DMS79 treated with DMSO at 0.1 percent for 48 hours (cell line): ENCODE measurements around the gene PCSK1.
A peak's percentile ranks its signal among the peaks of the same experiment; 100 is the strongest.
"Not testable (repeated sequence)": the region's sequence is repeated elsewhere in the genome, so short reads cannot be mapped to it uniquely, and the experiment has no call there.

Experiments
- DNase-seq: peaks from one replicate; lab custom pipeline; 2025; lab: John Stamatoyannopoulos, UW

The PCSK1 gene

GRCh38 chr5:96426831-96427230 lies 6.2 kb downstream of the PCSK1 start:
- DNase-seq: no peak

DNA sequence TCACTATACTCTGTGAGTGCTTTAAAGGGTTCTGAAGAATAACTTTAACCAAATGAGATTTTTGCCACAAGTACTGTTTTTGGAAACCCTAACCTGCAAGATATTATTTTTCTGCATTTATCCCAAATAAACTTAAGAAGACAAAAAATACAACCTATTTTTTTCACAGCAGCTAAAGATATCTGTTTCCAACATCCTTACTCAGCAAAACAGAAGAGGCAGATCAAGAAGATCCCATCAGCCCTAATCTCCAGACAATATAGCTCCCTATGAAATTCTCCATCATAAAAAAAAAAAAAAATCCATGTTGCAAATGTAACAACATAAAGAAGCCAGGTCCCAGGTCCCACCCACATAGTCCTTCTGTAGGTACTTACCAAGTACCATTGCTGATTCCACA lies 7.6 kb downstream of the PCSK1 start:
- no peak for DNase-seq

DNA sequence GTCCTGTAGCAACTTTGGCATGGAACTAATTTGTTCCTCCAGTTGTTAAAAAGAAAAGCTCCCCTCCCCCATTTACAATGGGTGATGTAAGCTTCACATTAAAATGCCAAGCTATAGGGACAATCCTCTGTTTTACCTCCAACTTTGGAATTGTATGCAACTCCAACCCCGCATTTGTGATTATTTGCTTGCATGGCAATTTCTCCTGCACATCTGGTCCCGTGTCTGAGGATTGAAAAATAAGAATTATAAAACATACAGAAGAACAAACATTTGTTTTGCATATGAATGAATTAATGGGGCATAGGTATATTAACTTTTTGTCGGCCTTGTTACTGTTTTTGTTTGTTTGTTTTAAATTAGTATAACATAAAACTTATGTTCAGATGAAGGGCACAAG lies 17.2 kb downstream of the PCSK1 start:
- DNase-seq: no peak

DNA sequence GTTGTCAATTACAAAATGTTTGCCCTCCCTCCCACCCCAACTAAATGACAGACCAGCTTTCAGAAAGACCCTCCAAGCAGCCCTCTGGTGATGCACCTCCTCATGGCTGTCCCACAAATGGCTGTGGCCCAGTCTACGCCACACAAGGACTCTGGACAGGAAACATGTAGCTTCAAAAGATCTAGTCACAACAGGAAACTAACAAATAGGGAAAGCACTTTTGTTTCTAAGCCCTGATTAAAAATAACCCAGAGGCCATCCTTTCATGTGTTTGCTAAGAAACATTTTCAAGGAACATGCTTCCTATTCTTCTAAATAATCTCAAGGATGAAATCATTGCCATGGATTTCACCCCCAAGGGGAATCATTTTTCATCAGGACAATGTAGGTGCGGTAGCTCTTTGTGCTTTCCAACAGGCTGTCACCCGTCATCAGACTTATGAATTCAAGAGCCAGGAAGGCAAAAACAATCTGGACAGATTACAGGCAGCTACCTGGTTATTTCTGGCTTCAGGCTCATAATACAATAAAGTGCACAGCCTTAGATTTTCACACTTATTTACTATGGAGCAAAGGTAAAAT lies 20.1 kb downstream of the PCSK1 start:
- DNase-seq: no peak

- no peak for DNase-seq
These were observed 23.0 kb downstream of the PCSK1 start for GRCh38 chr5:96410013-96410412.

GRCh38 chr5:96408841-96409538 lies 24.1 kb downstream of the PCSK1 start:
- DNase-seq: no peak

DNA sequence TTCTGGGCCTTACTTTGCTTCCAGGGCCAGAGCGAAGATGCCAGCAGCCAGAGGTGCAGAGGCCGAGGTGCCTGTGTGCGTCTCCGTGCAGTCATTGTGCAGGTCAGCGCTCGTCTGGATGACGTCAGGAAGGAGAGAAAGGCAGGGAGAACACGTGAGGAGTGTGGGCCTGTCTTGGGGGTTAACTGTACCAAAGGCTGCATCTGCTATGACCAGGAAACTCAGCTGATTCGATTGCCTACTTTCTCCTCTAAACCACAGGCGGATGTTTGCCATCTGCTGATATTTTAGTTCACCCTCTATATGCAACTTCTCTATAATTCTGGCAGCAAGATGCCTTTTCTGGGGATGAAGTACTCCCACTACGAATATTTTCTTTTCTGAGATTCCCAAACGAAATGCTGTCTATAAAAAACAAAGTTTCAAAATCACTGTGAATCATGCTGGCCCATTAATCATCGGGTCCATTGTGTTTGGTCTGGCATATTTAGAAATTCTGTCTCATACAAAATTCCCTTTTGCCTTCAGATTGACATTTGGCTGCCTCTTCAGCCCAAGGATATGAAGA lies 24.8 kb downstream of the PCSK1 start:
- no peak for DNase-seq

DNA sequence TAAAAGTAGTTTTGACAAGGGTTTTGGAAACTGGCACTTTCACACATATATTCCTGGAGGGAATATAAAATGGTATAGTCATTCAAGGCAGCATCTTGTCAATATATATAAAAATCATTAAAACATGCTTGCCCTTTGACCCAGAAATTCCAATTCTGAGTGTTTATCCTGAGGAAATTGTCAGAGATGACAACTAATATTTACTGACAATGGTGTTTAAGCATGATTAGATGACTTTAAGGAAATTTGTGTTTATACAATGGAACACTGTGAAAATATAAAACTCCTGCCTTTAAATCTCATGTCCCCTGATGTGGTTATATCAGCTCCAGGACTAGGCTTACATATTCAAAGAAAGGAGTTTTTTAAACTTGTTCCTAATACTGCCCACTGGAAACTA lies 25.6 kb downstream of the PCSK1 start:
- no peak for DNase-seq

DNA sequence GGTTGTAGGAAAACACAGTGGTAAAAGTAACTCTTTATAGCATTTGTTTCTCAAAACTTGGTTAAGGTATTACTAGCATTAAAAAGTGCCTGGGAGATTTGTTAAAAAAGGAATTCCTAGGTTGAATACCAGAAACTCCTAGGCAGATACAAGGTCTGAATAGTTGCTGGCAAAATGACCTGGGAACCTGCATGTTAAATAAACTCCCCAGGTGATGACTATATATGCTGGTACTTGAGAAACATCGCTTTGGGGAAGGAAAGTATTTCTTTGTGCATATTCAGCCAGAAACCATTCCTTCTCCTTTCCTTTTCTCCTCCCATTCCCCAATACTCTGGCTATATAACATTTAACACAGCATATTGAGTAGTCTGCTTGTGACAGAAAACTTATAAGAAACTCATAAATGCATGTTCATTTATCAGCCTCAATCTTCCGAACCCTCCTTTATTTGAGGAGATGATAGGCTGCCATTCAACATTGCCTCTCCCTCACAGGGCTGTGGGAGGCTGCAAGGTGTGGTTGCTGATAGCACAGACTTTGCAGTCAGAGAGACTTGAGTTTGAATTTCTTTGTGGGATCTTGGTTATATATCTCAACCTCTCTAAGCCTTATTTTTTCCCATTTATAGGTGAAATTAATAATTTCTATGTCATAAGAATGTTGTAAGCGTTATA lies 28.7 kb downstream of the PCSK1 start:
- no peak for DNase-seq

DNA sequence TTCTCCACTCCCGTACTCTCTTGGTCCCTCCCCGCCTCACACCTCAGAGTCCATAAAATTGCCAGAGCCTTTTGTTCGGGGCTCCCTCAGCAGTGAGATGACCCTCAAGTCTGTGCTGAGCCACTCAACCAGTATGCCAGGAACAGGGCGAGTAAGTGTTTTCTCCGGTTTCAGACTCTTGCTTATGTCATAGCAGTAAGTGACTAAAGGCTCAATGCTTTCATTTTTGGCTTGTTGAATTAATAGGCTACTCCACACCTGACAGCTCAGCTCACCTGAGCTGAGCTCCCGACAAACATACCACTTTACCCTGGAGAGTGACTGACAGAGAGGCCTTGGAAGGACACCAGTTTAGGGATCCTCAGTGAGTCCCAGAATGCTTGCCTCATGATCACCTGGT lies 30.5 kb downstream of the PCSK1 start:
- peak; percentile 74 for DNase-seq

DNA sequence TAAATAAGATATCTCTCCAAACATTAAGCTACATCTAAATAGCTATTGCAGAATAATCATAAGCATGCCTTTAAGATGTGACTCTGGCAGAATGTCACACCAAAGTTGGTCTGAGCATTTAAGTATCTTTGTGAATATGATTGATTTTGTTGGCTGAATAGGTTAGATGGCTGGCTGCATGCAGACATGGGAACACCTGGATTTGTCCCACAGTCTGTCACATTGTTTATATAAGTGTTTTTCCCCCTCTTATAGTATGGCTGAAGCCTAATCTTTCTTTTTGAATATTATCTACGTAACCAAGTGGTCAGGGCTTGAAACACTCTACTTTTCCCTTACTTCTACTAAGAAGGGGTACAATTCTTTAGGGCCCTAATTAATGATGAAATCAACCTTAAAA lies 36.2 kb downstream of the PCSK1 start:
- DNase-seq: no peak

DNA sequence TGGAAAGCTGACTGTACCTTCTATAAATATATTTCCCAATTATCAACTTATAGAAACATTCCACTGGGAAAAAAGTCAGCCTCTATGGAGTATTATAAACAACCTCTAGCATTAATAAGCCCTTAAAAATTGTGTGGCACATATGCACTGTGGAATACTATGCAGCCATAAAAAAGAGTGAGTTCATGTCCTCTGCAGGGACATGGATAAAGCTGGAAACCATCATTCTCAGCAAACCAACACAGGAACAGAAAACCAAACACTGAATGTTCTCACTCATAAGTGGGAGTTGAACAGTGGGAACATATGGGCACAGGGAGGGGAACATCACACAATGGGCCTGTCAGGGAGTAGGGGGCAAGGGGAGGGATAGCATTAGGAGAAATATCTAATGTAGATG lies 37.8 kb downstream of the PCSK1 start:
- not testable (repeated sequence) for DNase-seq

DNA sequence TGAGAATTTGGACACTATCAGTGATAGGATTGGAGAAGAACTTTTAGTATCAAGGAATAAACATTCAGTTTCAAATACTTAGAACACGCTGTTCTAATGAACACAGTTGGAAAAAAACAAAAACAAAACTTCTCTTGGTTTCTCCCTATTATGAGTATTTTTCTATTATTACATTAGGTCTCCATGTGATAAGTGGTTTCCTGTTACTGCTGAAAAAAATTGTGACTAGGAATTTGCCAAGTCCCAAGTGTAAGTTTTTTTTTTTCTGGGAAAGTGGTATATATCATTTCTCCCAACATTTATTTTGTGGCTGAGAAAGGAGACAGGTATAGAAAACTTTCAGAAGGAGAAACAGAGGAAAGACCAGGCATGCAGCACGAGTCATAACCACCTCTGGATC lies 41.1 kb downstream of the PCSK1 start:
- no peak for DNase-seq

DNA sequence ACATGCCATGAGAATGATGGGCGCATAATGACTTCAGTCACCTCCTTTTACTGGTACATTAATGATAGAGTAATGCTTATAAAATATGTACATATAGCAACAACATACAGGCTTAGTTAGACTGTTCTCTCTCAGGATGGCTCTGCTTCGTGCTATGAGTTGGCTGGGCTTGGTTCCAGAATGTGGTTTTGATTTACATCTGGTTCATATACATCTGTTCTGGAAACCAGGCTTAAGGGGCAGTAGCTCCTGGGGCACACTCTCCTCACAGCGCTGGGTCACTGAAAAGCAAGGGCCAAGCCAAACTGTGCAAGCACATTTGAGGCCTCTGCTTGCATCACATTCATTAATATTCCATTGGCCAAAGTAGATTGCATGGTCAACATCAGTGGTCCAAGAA lies 44.9 kb downstream of the PCSK1 start:
- no peak for DNase-seq

- no peak for DNase-seq
These were observed 45.4 kb downstream of the PCSK1 start for GRCh38 chr5:96387616-96388015.

DNA sequence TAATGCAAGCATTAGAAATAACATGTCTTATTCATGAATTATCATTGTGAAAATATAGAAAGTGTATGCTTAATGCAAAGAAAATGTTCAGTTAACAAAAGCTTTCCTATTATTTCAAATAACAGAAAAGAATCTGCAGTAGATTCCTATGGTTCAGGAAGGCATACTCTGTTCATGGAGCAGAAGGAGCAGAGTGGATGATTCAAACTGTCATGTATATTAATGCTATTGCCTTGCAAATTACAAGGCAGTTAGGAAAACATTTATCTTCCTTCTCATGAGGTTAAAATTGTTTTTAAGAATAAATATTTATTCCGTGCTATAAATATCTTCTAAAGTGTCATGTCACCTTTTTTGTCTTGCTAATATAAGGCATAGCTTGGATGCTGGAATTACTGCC lies 47.5 kb downstream of the PCSK1 start:
- DNase-seq: no peak

- no peak for DNase-seq
These were observed 48.7 kb downstream of the PCSK1 start for GRCh38 chr5:96384353-96384752.

- peak; percentile 76 for DNase-seq
These were observed 51.5 kb downstream of the PCSK1 start for GRCh38 chr5:96381526-96381925.

GRCh38 chr5:96379896-96380295 lies 53.2 kb downstream of the PCSK1 start:
- no peak for DNase-seq

DNA sequence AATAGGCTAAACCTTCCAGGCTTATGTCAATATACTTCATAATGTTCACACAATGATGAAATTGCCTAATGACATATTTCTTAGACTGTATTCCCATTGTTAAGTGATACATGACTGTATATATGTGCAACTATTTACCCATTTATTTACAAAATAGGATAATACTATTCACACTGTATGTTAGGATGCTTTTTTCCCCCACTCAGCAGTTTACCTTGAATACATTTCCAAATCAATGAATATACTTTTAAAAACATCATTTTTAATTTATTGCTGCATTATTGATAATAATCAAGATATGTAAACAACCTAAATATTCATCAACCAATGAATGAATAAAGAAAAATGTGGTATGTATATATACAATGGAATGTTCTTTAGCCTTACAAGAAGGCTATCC lies 55.5 kb downstream of the PCSK1 start:
- DNase-seq: no peak

DNA sequence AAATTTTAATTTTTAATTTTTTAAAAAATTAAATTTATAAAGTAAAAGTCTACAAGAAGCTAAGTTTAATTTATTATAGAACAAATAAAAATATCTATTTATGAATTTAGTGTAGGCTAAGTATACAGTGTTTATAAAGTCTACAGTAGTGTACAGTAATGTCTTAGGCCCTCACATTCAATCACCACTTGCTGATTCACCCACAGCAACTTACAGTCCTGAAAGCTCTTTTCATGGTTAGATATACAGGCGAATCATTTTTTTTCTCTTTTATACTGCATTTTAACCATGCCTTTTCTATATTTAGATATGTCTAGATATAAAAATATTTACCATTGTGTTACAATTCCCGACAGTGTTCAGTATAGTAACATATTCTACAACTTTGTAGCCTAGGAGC lies 55.9 kb downstream of the PCSK1 start:
- DNase-seq: no peak

GRCh38 chr5:96374653-96375052 lies 58.4 kb downstream of the PCSK1 start:
- no peak for DNase-seq

DNA sequence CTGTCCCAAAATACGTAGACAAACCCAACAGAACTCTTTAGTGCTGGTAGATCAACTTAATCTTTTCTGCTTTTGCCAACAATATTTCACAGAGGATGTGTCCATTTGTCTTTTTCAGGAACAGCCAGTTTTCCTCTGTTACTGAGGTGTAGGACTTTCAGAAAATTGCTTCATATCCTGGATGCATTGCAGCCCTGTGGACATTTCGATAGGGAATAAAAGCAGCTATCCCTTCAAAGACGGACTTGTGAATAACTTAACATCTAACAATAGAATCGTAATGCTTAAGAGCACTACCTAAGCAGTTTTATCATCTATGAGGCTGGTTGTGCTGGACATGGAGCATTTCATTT lies 59.7 kb downstream of the PCSK1 start:
- DNase-seq: no peak
